LNCaP clone FGC (cell line): ENCODE data around the gene CHPF2.

Experiments used
- DNase-seq: peaks from one replicate; pipeline ENCODE4 v3.0.0-alpha.2; 2011; ENCODE audit warnings: low read depth
- H3K4me3 ChIP-seq: 2 replicates; pipeline ENCODE4 v1.5.1; 2011; ENCODE audit warnings: mild to moderate bottlenecking, low read depth, low read length, control low read depth
- TF ChIP-seq, protein P1 (sequence below): IDR thresholded peaks from 2 replicates; pipeline ENCODE4 v1.5.1; 2012; ENCODE audit warnings: mild to moderate bottlenecking; ENCODE audit not compliant: control insufficient read depth, insufficient read depth; ENCODE audit errors: extremely low read depth

CHPF2 gene

DNA sequence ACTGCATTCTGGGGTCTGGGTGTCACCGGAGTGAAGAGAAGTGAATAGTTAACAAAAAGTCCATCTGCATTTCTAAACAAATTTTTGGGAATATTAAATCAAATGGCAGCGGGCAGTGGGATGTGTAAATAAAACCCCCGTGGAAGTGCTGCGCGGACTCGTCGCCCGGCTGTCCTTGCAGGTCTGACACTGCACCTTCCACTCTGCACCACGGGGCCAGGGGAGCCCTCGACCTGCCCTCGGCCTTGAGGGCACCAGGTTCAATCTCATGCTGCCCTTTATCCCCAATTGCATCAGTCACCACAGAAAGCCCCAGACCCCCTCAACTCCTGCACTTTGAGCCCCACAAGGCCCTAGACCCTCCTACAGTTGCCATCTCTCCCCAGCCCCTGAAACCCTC, 22.6 kb downstream of the CHPF2 start:
- H3K4me3 ChIP-seq = no peak overlapping the region
- no peak for DNase-seq
- TF ChIP-seq, protein P1, sequence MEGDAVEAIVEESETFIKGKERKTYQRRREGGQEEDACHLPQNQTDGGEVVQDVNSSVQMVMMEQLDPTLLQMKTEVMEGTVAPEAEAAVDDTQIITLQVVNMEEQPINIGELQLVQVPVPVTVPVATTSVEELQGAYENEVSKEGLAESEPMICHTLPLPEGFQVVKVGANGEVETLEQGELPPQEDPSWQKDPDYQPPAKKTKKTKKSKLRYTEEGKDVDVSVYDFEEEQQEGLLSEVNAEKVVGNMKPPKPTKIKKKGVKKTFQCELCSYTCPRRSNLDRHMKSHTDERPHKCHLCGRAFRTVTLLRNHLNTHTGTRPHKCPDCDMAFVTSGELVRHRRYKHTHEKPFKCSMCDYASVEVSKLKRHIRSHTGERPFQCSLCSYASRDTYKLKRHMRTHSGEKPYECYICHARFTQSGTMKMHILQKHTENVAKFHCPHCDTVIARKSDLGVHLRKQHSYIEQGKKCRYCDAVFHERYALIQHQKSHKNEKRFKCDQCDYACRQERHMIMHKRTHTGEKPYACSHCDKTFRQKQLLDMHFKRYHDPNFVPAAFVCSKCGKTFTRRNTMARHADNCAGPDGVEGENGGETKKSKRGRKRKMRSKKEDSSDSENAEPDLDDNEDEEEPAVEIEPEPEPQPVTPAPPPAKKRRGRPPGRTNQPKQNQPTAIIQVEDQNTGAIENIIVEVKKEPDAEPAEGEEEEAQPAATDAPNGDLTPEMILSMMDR = no peak

DNA sequence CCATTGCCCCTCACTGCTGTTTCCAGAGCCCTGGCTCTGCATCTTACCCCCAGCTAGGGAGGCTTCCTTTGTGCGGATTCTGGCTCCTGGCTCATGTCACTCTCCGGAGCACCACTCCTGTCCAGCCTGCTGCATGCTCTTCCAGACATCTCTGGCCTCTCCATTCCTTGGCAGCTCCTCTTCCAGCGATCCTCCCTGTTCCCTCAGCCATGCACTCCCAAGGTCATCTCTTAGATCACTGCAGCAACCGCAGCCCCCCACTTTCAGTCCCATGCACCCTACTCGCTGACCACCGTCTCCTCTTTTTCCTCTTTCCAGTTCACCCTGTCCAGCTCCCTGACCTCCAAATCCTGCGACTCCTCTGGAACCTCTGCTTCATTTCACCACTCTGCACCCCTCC, 23.1 kb downstream of the CHPF2 start:
- no peak overlapping the region for H3K4me3 ChIP-seq
- no peak for DNase-seq
- TF ChIP-seq, protein P1 = no peak

DNA sequence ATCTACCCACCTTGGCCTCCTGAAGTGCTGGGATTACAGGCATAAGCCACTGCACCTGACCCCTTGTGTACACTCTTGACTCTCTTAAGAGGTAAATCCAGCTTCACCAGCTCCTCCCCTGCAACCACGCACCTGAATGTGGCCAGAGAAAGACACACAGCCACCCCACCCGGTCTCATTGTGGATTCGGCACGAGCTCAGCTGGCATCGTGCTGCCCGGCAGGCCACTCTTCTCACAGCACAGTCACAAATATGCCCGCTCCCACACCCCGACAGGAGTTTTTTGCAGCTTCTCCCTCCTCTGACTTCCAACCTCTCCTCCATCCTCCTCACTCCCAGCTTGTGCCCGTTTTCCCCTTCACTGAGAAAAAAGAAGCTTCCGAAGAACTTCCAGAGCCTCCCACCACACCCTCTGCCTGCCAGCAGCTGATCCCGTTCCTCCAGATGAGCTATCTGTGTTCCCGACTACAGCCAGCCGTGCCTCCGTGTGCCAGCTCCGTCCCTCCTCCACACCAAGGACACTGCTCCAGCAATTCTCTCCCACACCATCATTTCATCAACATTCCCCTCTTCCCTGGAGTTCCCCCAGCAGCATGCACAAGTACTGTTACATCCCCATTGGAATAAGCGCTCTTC, 24.2 kb downstream of the CHPF2 start:
- no peak overlapping the region for H3K4me3 ChIP-seq
- TF ChIP-seq, protein P1 = no peak
- no peak for DNase-seq

DNA sequence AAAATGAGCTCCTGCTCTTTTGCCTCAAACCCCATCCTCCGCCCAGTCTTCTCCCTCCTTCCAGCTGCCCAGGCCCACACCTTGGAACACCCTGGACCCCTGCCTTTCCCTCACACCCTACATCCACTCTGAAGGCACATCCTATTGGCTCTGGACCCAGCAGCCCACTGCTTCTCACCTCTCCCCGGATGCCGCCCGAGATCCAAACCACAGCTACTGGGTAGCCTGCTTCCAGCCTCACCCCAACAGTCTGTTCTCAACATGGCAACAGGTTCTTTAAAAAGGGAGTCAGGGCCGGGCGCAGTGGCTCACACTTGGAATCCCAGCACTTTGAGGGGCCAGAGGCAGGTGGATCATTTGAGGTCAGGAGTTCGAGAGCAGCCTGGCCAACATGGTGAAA, 25.7 kb downstream of the CHPF2 start:
- DNase-seq = no peak
- TF ChIP-seq, protein P1 = no peak

DNA sequence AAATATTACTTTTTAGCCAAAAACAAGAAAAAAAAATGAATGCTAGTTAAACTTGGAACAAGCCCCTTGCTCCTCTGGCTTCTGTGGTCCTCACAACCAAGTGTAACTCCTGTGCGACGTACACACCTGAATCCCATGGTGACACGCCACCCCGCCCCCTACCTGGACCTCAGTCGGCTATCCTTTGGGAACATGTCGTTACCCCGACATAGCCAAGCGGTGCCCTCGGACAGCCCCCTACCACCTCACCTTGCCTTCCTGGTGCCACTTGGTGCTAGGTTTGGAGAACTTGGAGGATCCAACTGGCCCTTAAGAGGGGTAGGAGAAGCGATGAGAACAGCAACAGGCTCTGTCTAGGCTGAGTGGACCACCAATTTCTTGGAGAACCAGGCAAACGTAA, 28.2 kb downstream of the CHPF2 start:
- DNase-seq = no peak
- no peak overlapping the region for H3K4me3 ChIP-seq
- TF ChIP-seq, protein P1 = no peak

More for the DNA sequence above, 25.7 kb downstream of the CHPF2 start:
- no peak overlapping the region for H3K4me3 ChIP-seq

DNA sequence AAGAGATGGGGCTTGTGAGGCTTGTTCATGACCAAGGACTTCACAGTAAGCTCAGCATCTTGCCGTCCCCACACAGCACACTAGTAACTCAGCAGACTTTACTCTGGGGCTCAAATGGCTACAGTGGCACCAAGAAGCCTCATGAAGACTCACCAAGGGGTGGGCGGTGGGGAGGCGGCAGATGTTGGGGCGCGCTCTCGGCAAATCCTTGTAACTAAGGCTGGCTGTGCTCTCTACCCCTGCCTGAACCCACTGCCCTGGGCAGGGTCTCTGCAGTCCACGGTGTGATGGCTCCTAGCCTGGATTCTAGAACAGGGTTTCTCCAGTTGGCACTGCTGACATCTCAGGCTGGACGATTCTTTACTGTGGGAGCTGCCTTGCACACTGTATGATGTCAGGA, 28.6 kb downstream of the CHPF2 start:
- TF ChIP-seq, protein P1 = no peak
- H3K4me3 ChIP-seq = no peak overlapping the region
- no peak for DNase-seq

DNA sequence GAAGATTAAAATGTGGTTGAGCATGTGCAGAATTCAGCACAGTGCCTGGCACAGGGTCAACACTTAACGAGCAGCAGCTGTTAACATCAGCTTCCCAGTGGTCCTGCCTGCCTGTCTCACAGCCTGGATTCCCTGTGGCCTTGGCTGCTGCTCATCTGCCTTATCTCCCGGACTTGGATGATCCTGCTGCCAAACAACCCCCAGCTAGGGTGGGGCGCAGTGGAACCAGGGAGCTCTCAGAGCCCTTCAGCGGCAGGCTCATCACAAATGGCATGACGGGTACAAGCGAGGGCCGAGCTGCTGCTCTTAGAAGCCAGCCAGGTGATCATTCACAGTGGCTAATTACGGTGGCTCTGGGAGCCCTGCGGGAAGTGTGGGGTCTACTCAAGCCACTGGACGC, 29.2 kb downstream of the CHPF2 start:
- TF ChIP-seq, protein P1 = no peak

More for the DNA sequence above, 29.2 kb downstream of the CHPF2 start:
- no peak for DNase-seq
- H3K4me3 ChIP-seq = no peak overlapping the region
